HEK293 (cell line): ENCODE measurements around the gene TM6SF1.

ENCODE experiments used
- CTCF ChIA-PET: fragments of 350-600 bp; formaldehyde crosslinking; extraction: SDS; loops from one replicate; lab custom pipeline; 2021; ENCODE audit warnings: antibody characterized with exemption; lab: Yijun Ruan, JAX
- POLR2A ChIA-PET: fragments of 300-600 bp; formaldehyde crosslinking; extraction: SDS; loops from one replicate; lab custom pipeline; 2020; ENCODE audit warnings: antibody characterized with exemption, inconsistent platforms; lab: Yijun Ruan, JAX
- H3K27ac ChIP-seq: fragments of 200-500 bp; sonication (Bioruptor generic); 2 replicates; pipeline ENCODE4 v1.5.1; 2014; ENCODE audit warnings: low read depth, low read length, control low read depth, inconsistent platforms; ENCODE audit errors: extremely low read depth
- H3K36me3 ChIP-seq, 2 experiments: fragments of 200-500 bp in 1 of 2; sonication (Bioruptor generic) in 1 of 2; 1 replicate in 1 of 2; 2 replicates in 1 of 2; pipeline ENCODE4 v1.5.1; 2014 to 2017; ENCODE audit warnings: inconsistent platforms in 2 of 2, low read length in 2 of 2; ENCODE audit not compliant: control insufficient read depth in 2 of 2, insufficient read depth in 1 of 2
- H3K4me1 ChIP-seq: fragments of 200-500 bp; sonication (Bioruptor generic); 2 replicates; pipeline ENCODE4 v1.5.1; 2014; ENCODE audit warnings: mild to moderate bottlenecking, low read length, inconsistent platforms; ENCODE audit not compliant: control insufficient read depth, insufficient read depth
- H3K4me3 ChIP-seq: 2 replicates; pipeline ENCODE4 v1.5.1; 2011; ENCODE audit warnings: low read depth, mild to moderate bottlenecking, control low read depth, low read length, moderate library complexity
- H3K9me3 ChIP-seq: fragments of 200-500 bp; sonication (Bioruptor generic); 2 replicates; pipeline ENCODE4 v1.5.1; 2014; ENCODE audit warnings: low read depth, low read length, inconsistent platforms; ENCODE audit not compliant: control insufficient read depth, insufficient read depth
- KLF16 ChIP-seq: fragments of 450-650 bp; formaldehyde crosslinking; IDR thresholded peaks from 2 replicates; pipeline ENCODE4 v1.5.1; 2017; ENCODE audit warnings: missing biosample characterization, missing genetic modification characterization
- MZF1 ChIP-seq: fragments of 450-650 bp; formaldehyde crosslinking; IDR thresholded peaks from 2 replicates; pipeline ENCODE4 v1.5.1; 2017; ENCODE audit warnings: missing biosample characterization, missing genetic modification characterization, borderline replicate concordance
- ZBTB1 ChIP-seq: fragments of 450-650 bp; formaldehyde crosslinking; IDR thresholded peaks from 2 replicates; pipeline ENCODE4 v1.5.1; 2016; ENCODE audit warnings: missing biosample characterization, missing genetic modification characterization
- ZBTB49 ChIP-seq: fragments of 450-650 bp; formaldehyde crosslinking; IDR thresholded peaks from 2 replicates; pipeline ENCODE4 v1.5.1; 2016; ENCODE audit warnings: missing biosample characterization, missing genetic modification characterization, low read depth
- ZNF488 ChIP-seq: fragments of 450-650 bp; formaldehyde crosslinking; IDR thresholded peaks from 2 replicates; pipeline ENCODE4 v1.5.1; 2016; ENCODE audit warnings: missing biosample characterization, missing genetic modification characterization
- ZNF571 ChIP-seq: fragments of 450-650 bp; formaldehyde crosslinking; IDR thresholded peaks from 2 replicates; pipeline ENCODE4 v1.5.0; 2017; ENCODE audit warnings: missing biosample characterization, missing genetic modification characterization
- ZNF623 ChIP-seq: fragments of 450-650 bp; formaldehyde crosslinking; IDR thresholded peaks from 2 replicates; pipeline ENCODE4 v1.5.1; 2016; ENCODE audit warnings: missing biosample characterization, missing genetic modification characterization
- ZNF777 ChIP-seq: fragments of 450-650 bp; formaldehyde crosslinking; IDR thresholded peaks from 2 replicates; pipeline ENCODE4 v1.5.1; 2017; ENCODE audit warnings: missing biosample characterization, missing genetic modification characterization, borderline replicate concordance
- ZSCAN5A ChIP-seq: fragments of 450-650 bp; formaldehyde crosslinking; IDR thresholded peaks from 2 replicates; pipeline ENCODE4 v1.5.1; 2016; ENCODE audit warnings: missing biosample characterization, missing genetic modification characterization

TM6SF1 gene

GRCh38 chr15:83178869-83179325 lies 71.5 kb downstream of the TM6SF1 start (continued):
- no peak for TF ChIP-seq ZBTB49
- no peak for TF ChIP-seq ZNF571 (tag by site-specific recombination)
- TF ChIP-seq ZNF623 (tag by site-specific recombination) = no peak
- TF ChIP-seq ZNF777 (tag by site-specific recombination) = no peak
- no peak for TF ChIP-seq KLF16

- peaks cover 0 to 5% of the 10 kb centered on the region in 2 experiments; a peak in 1 of 3 replicates for H3K36me3 ChIP-seq
- no peak overlapping the region for H3K4me3 ChIP-seq
- ChIA-PET POLR2A (no interaction called here), CTCF (no interaction called here)
- TF ChIP-seq MZF1 (tag by site-specific recombination) = peak; percentile 97
- TF ChIP-seq ZBTB1 (tag by site-specific recombination) = no peak
- TF ChIP-seq ZNF488 (tag by site-specific recombination) = no peak
- no peak for TF ChIP-seq ZSCAN5A
- H3K27ac ChIP-seq = no peak overlapping the region
- H3K4me1 ChIP-seq = peaks cover 5% of the 10 kb centered on the region; the same call in 1 of the 2 replicates
- no peaks in the 10 kb centered on the region for H3K9me3 ChIP-seq
These were observed 78.1 kb downstream of the TM6SF1 start for GRCh38 chr15:83185561-83185960.
